Amygdala (tissue), 56 donors: Measurements from ENCODE around the gene DENND1B.
"Not testable (repeated sequence)": the region's sequence is repeated elsewhere in the genome, so short reads cannot be mapped to it uniquely, and the experiment has no call there.

Experiments used
- DNase-seq, 56 donors: peaks; one replicate each; lab custom pipeline; 2025; lab: John Stamatoyannopoulos, UW

The DENND1B gene

DNA sequence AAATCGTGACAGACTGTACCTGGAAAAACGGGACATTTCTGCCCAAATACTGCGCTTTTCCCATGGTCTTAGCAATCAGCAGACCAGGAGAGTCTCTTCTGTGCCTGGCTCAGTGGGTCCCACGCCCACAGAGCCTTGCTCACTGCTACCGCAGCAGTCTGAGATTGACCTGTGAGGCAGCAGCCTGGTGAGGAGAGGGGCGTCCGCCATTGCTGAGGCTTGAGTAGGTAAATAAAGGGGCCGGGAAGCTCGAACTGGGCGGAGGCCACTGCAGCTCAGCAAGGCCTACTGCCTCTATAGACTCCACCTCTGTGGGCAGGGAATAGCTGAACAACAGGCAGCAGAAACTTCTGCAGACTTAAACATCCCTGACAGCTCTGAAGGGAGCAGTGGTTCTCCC, 203.1 kb downstream of the DENND1B start:
- DNase-seq = no peak

DNA sequence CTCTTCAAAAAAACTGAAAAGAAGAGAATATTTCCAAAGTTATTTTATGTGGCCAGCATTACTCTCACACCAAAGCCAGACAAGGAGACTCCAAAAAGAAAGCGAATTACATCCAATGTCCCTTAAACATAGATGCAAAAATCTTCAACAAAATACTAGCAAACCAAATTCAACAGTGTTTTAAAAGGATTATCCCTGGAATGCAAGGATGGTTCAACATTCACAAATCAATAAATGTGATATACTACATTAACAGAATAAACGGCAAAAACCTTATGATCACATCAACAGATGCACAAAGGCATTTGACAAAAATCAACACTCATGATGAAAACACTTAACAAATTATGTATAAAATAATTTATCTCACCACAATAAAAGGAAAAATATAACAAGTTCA, 207.8 kb downstream of the DENND1B start:
- no peak for DNase-seq

DNA sequence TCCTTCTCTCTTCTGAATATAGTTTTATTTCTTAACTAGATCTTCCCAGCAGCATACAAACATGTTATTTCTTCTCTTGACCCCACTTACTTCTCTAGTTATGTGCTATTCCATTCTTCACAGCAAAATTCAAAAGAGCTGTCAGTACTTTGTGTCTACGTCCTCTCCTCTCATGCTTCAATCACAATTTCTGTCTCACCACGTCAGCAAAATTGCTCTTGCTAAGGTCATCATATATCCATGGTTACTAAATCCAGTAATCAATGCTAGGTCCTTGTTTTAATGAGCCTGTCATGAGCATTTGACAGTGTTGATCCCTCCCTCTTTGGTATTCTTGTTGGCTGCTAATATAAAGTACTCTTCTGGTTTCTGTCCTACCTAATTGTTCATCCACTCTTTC, 214.2 kb downstream of the DENND1B start:
- DNase-seq = no peak

DNA sequence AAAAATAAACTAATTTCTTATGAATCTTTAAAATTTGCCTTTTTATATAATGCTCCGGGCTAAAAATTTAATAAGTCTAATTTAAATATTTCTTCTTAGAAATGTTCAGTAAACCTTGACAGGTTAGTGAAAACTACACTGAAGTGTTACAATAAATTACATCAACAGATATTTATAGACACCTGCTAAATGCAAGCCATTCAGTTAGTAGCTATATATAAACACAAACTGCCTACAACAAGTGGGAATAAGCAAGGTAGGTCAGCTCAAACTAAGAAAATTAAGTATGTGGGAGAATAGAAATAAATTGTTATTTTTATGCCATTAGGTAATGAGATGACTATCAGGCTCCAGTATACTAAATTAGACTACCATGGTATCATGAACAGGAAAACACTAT, 215.6 kb downstream of the DENND1B start:
- DNase-seq = no peak

DNA sequence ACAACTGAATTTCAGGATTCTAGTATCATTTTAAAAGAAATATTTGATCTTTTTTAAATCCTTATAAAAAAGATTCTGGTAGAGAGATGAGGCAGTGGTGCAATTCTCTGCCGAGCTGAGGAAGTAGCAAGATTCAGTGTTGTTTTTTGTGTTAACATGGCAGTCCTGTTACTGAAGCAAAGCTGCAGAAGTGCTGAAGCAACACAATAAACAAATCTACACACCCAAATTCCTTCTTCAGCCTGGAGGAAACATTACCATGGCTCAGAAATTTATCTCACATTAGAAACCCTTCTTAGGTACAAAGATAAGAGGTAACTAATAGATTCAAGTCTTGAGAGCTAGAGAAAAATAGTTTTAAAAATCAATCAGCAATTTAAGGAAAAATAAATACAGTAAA, 216.0 kb downstream of the DENND1B start:
- no peak for DNase-seq

DNA sequence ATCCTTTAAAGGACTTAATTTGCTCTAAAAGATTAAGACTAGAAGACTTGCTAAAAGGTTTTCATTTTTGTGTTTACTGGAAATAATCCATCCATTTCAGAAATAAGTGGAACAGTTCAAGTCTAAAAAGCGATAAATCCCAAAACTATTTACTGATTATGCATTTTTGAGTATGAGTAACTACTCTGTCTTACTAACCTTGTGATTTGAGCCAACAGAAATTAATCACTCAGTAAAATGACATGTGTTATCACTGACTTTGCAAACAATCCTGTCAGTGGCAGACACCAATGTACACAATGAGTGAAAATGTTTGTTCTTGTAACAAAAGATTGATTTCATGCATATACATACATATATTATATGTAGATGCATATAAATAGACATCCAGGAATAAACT, 218.0 kb downstream of the DENND1B start:
- no peak for DNase-seq

DNA sequence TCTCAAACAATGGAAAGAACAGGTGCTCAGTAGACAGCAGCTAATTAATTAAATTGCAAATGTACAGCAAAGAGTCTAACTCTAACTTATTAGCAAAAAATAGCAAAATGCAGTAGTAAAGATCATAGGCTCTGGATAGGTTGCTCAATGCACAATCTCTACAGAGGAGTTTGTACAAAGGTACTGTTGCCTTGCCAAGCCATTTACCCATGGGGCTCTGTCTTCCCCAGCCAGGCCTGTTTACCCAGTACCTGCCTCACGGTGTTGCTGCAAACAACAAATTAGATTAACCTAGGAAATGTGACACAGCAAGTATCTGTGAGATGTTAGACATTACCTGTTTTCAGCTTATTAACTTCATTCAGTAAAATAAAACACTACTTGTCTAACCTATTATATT, 222.0 kb downstream of the DENND1B start:
- no peak for DNase-seq

DNA sequence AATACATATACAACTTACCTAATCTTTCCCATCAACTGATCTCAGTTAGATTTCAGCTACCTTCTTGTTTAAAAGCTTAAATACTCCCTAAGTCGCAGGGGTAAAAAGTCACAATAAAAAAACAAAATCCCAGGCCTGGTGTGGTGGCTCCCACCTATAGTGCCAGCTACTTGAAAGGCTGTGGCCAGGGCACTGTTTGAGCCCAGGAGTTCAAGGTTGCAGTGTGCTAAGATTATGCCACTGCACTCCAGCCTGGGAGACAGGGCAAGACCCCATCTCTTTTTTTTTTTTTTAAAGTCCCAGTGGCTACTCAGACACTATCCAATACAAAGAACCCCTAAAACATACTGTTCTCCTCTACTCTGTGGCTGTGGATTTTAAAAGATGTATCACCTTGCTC, 228.3 kb downstream of the DENND1B start:
- DNase-seq = no peak

DNA sequence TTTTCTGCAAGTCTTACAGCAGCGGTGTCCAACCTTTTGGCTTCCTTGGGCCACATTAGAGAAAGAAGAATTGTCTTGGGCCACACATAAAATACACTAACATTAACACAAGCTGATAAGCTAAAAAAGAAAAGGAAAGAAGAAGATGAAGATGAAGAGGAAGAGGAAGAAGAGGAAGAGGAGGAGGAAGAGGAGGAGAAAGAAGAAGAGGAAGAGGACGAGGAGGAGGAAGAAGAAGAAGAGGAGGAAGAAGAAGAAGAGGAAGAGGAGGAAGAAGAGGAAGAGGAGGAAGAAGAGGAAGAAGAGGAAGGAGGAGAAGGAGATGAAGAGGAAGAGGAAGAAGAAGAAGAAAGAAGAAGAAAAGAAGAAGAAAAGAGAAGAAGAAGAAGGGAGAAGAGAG, 230.7 kb downstream of the DENND1B start:
- no peak for DNase-seq

DNA sequence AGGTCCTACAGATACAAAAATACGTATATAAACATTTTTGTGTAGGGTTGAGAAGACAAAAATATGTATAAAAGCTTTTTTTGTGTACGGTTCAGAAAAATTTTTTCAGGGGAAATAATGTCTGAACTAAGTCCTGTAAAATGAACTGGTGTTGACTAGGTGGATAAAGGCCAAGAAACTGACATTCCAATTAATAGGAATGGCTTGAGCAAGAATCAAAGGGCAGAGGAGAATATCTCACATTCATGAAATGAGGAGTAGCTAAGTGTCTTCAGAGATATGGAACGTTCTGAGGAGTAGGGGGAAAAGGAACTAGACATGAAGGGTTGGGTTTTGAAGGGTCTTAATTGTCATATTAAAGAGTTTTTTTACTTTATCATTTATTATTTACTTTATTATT, 231.2 kb downstream of the DENND1B start:
- no peak for DNase-seq

DNA sequence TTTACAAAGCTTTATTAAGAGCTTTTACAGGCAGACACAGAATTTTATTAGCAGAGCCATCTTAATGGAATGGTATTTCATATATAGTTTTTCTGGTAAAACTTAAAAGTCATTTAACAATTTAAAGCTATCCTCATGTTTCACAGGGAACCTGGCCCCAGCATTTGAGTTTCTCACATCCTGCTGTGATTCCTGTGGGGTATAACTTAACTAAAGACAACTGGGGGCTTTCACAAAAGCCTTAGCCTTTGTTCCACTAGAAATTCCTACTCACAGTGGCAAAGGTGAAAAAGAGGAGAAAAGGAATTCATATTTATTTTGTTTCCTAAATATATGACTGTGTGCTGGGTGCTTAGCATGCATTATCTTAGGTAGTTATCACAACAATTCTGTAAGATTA, 233.9 kb downstream of the DENND1B start:
- DNase-seq = no peak

DNA sequence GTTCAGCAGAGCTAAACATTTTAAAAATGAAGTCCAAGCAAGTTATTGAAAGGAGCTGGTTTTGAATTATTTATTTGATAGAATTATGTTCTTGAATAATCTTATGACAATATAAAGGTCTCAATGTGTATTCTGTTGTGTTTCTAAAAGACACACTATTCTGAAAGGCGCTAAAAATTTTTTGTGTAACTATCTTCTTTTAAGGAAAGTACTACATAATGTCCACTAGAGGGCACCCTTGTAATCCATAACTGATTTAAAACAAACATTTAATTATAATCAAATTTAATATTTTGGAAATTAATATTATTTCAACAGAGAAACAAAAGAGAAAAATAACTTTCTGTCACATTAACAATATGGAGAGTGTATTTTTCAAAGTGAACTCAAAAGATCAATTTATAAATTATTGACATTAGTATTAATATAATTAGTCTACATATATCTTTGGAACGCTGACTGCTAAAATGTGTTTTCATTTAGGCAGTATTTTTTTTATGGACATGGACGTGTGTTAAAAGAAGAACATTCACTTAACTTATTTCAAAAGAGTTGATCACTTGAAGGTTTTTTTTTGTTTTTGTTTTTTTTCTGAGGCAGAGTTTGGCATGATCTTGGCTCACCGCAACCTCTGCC, 248.4 kb downstream of the DENND1B start:
- DNase-seq = no peak

DNA sequence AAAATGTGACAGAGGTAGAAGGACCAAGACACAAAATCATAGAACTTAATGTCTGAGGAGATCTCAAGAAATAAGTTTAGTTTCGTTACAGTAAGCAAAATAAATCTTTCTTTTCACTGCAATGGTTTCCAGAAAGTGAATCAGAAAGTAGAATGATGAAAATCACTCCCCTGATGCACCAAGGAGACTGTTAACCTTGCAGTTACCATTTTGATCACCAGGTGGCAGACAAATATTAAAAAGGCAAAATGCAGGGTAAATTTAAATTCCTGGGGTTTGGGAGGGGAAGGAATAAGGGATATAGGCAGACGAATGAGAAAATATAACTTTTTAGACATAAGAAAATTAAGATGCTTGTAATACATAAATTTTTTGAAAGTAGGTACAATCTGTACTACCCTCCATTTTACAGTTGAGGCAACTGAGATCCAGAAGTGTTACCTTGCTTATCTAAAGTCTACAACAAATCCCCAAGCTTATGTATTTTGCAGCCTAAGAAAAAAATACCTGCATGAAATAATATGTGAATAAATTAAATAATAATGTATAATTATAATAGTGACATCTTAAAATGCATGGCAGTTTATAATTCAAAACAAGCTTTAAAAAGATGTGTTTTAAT, 254.1 kb downstream of the DENND1B start:
- DNase-seq = no peak

DNA sequence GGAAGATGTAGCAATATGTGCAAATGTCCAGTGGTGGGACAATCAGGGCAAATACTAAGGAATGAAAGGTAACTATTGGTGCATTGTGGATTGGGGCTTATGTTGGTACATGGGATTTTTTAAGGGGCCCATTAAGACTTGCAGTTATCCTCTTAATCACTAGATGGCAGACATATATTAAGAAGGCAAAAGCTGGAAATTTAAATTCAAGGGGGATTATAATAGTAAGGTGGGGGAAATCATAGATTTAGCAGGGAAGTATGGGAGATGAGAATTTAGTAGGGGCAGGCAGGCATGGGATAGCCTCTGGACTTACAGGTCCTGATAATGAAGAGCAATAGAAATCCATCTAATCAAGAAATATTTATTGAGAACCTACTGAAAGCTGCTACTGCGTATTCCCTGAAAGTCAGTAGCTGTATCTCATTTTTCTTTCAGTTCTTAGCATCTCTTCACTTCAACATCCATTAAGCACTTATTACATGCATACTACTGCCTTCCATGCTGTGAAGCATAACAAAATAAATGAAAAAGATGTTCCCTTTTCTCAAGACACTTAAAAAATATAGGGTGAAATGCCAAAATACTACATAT, 255.4 kb downstream of the DENND1B start:
- no peak for DNase-seq

DNA sequence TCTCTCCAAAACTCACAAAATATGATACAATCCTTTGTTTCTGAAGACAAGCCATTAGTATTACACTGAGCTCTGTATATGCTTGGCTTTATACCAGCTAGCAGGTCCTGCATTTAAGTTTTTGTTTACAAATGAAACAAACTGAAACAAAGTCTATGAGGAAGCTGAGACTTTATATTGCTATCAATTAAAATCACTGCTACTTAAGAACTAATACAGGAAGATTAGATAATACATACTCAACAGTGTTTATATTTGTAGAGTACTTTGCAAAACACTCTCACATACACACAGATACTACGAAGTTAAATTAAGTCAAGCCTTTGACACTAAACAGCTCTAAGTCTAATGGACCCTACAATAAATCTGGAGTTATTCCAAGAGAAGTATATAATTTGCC, 259.9 kb downstream of the DENND1B start:
- DNase-seq = no peak

DNA sequence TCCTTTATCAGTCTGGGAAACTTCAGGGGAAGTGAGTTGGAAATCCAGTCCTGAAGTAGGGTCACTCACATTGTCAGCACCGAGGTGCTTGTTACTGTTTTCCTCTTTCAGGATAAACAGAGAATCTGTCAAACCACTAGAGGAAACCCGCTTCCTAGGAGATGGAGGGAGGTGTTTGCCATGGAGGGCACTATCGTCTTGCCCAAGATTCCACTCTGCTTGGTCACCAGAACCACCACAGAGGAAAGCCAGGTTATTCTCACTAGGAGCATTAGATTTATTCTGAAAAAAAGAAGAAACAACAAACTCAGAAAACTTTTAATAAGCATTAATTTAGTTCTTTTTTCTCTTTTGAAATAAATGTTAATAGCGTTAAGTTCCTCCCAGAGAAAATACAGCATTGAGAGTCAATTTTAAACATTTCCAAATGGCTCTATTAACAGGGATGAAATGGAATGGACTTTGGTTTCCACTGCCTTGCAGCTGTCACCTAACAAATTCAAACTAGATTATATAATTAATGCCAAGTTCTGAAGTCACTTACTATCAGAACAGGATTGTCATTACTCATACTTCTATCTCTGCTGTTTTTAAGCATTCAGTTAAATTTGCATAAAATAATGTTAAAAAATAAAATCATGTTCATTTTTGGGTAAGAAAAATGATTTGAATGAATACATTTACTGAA, 264.4 kb downstream of the DENND1B start:
- no peak for DNase-seq

DNA sequence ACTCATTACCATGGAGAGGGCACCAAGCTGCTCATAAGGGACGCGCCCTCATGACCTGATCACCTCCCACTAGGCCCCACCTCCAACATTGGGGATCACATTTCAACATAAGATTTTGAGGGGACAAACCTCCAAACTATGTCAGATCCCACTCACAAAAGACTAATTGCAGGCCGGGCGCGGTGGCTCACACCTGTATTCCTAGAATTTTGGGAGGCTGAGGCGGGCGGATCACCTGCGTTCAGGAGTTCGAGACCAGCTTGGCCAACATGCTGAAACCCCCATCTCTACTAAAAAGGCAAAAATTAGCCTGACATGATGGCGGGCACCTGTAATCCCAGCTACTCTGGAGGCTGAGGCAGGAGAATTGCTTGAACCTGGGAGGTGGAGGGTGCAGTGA, 278.6 kb downstream of the DENND1B start:
- DNase-seq = no peak

DNA sequence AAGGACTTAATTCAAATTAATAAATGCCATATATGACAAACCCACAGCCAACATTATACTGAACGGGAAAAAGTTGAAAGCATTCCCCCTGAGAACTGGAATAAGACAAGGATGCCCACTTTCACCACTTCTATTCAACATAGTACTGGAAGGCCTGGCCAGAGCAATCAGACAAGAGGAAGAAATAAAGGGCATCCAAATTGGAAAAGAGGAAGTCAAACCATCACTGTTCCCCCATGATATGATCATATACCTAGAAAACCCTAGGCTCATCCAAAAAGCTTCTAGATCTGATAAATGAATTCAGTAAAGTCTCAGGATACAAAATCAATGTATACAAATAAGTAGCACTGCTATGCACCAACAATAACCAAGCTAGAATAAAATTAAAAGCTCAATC, 283.8 kb downstream of the DENND1B start:
- DNase-seq = not testable (repeated sequence)

DNA sequence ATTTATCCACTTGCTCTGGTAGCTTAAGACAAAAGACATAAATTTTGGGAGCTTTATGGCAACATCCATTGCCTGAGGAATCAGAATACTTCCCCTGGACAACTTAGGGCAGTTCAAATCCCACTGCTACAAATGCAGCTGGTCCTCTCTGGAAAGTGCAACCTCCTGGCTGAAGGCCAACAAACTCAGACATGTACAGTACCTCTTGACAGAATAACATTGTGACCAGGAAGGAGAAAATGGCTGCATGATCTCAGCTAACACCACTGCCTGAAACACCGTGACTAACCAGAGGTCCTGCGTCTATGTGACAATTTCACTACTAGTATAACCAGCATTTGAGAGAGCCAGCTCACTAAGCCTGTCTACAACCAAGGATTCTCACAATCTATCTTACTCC, 288.3 kb downstream of the DENND1B start:
- DNase-seq = no peak

DNA sequence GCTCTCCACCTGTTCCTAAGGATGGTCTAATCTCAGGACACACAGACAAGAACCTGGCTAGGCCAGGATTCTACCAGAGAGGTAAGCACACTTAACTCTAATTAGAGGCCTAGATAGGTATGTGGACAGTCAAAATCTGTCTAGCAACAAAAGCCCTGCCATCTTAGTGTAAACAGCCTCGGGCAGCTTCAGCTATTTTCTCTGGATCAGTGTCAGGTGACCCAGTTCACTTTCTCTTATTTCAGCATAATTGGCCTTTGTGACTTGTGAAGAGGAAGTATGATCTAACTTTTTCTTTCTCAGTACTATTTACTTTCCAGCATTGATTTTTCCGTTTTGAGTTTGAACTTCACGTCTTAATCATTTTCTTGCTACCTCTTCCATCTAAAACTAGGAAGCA, 289.5 kb downstream of the DENND1B start:
- DNase-seq = no peak

DNA sequence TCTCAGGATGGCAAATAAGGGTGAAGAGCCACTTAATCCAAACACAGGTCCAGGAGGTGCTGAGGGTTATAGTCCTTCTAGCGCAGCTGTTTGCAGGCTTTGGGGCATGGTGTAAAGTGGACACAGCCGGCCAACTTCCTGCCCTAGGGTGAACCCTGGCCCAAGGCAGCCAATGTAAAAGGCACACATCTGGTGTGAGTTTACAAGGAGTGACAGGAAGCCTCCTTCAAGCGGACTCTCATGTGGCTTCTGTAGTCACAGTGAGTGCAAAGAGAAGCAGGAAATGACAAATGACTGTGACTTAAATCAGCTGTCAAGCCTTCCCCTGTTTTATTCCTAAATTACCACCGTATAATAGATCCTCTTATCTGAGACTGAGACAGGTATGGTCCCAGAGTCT, 294.2 kb downstream of the DENND1B start:
- DNase-seq = no peak

DNA sequence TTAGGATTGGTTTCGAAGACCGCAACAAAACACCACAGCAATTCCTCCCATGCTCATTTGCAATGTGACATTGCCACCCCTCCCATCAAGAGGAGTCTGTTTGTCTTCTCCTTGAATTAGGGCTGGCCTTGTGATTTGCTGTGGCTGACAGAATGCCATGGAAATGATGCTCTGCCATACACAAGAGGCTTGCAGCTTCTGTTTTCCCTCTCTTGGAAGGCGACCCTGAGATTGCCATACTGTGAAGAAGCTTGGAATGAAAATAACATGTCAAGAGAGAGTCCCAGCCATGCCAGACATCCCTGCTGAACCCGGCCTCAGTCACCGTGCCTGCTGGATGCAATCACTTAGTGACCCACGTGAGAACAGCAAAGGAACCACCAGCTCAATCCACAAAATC, 294.8 kb downstream of the DENND1B start:
- no peak for DNase-seq
